ENCODE data around the gene AEBP1.
"Not testable (repeated sequence)": the region's sequence is repeated elsewhere in the genome, so short reads cannot be mapped to it uniquely, and the experiment has no call there.

AEBP1 gene

GRCh38 chr7:44124822-44125202, 20.7 kb downstream of the AEBP1 start:
- FAIRE-seq (no peak), DNase-seq (ENCODE audit: insufficient read length, low spot score) (no peak)
- TF ChIP-seq CTCF (IDR thresholded peaks at IDR 0.05; ENCODE audit: insufficient read depth, missing control alignments), result no peak

- not testable (repeated sequence) for DNase-seq (ENCODE audit: insufficient read length, low spot score); FAIRE-seq
Measured at GRCh38 chr7:44126574-44126973, 22.4 kb downstream of the AEBP1 start.

- DNase-seq (ENCODE audit: insufficient read length, low spot score) (no peak), FAIRE-seq (no peak)
- TF ChIP-seq CTCF (IDR thresholded peaks at IDR 0.05; ENCODE audit: insufficient read depth, missing control alignments), result no peak
Measured at GRCh38 chr7:44127161-44127560, 23.0 kb downstream of the AEBP1 start.

GRCh38 chr7:44128721-44129582, 24.8 kb downstream of the AEBP1 start:
- DNase-seq (ENCODE audit: insufficient read length, low spot score) (no peak), FAIRE-seq (no peak)
- TF ChIP-seq CTCF (IDR thresholded peaks at IDR 0.05; ENCODE audit: insufficient read depth, missing control alignments), result no peak

GRCh38 chr7:44131173-44132029, 27.3 kb downstream of the AEBP1 start:
- FAIRE-seq, result no peak
- DNase-seq (ENCODE audit: insufficient read length, low spot score), result no peak
- TF ChIP-seq CTCF (IDR thresholded peaks at IDR 0.05; ENCODE audit: insufficient read depth, missing control alignments), result peak; percentile 8

GRCh38 chr7:44132039-44132438, 27.9 kb downstream of the AEBP1 start:
- no peak for FAIRE-seq

More at GRCh38 chr7:44132039-44132438, 27.9 kb downstream of the AEBP1 start:
- TF ChIP-seq CTCF (IDR thresholded peaks at IDR 0.05; ENCODE audit: insufficient read depth, missing control alignments), result no peak
- no peak for DNase-seq (ENCODE audit: insufficient read length, low spot score)
